Activated gamma-delta T cell treated with Interleukin-2 at 50 U/mL for 16 hours (primary cell): Measurements from ENCODE around the gene GIT1.

Experiments
- DNase-seq: peaks from one replicate; pipeline ENCODE4 v3.0.0-alpha.2; 2020

GIT1 gene, protein sequence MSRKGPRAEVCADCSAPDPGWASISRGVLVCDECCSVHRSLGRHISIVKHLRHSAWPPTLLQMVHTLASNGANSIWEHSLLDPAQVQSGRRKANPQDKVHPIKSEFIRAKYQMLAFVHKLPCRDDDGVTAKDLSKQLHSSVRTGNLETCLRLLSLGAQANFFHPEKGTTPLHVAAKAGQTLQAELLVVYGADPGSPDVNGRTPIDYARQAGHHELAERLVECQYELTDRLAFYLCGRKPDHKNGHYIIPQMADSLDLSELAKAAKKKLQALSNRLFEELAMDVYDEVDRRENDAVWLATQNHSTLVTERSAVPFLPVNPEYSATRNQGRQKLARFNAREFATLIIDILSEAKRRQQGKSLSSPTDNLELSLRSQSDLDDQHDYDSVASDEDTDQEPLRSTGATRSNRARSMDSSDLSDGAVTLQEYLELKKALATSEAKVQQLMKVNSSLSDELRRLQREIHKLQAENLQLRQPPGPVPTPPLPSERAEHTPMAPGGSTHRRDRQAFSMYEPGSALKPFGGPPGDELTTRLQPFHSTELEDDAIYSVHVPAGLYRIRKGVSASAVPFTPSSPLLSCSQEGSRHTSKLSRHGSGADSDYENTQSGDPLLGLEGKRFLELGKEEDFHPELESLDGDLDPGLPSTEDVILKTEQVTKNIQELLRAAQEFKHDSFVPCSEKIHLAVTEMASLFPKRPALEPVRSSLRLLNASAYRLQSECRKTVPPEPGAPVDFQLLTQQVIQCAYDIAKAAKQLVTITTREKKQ

DNA sequence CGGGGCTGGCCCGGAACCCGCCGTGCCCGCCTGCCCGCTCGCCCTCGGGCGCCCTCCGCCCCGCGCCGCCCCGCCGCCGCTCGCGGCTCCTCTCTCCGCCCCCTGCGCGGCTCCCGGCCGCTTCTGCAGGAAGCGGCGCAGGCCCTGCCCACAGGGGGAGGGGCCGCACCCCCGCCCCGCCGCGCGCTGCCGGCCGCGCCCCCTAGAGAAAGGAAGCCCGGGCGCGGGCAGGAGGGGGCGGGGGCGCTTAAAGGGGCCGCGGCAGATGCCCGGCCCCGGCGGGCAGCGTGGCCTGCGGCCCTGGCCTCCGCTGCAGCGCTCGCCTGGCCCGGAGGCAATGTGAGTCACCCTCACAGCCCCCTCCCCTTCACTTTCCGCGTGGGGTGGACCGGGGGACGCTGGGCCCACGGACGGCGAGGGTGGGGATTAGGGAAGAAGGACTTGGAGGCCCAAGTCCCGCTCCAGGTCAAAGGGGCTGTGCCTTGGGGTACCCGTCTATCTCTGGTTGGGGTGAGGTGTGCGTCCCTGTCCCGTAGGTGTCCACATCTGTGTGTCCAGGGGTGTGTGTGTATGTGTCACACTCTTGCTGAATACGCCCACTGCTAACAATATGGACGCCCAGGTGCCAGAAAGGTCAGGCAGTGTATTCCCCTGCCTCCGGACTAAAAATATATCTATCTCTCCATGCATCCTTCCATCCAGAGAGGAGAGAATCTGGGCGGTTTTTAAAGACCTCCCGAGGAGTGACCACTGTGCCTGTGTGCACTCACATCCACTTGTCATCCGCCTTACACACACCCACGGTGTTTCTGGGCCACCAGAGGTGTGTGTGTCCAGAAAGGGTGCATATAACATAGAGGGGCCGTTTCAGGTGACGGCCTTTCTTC, at the start of gene GIT1:
GIT1 (minus strand) TSS at position 125 of the 887 bp plus-strand sequence. CDS start 270 bp downstream, outside the sequence.
- peak; percentile 83 for DNase-seq

DNA sequence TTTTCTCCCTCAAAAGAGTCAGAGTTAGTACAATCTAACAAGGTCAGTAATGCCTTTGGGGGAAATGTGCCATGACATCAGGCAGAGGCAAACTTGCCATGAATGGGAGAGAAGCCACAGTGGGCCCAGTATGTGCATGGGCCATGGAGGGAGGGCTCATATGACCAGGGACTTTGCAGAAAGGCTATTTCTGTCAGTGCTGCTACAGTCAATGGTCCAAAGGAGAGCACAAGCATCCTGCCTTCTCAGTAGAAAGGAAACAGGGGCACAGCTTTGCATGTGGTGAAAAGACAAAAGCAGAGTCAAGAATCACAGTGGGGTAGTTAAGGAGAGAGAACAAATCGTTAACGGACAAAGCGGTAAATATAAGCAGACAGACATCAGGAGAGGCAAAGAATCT, 44.4 kb upstream of the GIT1 start:
- no peak for DNase-seq

DNA sequence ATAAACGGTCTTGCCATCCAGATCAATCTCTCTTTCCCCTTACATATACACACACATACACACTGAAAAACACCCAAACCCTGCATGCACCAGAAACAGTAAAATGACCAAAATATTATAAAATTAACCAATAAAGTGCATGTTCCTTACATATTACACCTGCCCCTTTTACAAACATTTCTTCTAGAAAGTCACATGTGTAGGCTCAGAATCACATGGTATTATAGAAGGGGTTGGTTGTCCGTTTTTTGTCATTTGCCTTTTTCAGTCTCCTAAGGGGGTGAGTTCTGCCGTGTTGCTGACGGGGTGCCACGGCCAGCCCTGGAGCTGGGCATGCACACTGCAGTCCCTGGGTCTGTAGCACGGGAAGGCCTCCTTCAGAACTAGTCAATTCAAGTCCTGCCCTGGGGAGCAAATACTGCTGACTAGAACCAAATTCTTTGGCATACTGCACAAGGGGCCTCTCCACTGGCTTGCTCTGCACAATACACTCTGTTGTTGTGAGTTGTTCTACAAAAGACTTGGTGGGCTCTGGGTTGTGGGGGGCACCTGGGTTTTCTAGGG, 41.3 kb upstream of the GIT1 start:
- DNase-seq, result no peak

DNA sequence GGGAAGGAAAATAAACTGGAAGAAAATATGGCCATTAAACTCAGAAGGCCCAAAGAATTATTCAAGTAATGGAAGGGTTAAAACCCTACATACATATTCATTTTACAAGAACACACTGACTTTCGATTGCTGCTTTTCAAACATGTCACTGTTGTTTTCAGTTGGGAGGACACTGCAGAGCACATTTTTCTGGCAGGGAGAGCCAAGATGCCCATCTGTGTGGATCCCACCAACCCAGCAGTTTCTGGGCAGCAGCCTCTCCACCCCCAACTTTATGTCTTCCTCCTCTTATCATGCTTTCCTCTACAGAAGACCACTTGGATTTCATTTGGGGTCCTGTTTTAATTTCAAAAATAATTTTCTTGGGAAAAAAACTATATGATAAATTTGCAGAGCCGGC, 40.4 kb upstream of the GIT1 start:
- no peak for DNase-seq

DNA sequence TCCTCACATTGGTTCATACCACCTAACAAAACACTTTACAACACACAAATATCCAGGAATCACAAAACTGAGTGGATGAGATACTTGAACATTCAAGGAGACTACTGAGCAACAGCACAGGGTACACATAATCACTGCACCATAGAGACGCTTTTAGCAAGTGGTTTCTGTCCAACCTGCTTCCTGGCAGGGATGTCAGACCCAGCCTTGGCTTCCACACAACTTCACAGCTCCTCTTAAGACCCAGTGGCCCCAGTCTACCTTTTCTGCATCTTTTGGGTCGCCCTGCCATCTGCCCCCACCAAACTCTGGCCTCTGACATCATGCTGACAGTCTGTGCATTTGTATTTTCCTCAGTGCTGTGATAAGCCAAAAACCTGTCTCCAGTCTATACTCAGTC, 39.2 kb upstream of the GIT1 start:
- DNase-seq, result no peak

DNA sequence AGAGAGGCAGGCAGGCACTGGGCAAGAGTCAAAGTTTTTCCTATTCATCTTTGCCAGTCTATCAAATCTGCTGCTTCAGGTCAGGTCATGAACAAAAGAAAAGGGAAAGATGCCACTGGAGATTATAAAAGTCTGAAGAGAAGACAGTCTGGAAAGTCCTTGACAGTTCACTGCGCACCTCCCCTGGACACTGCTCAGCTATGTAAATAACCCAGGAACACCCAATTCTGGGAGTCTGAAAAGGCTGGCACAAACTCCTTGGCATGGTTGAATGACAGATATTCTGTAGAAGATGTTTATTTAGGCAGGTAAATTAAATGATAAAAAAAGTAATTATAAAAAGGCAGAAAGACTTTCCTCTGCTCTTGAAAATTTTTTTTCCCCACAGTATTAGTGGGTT, 38.5 kb upstream of the GIT1 start:
- no peak for DNase-seq

DNA sequence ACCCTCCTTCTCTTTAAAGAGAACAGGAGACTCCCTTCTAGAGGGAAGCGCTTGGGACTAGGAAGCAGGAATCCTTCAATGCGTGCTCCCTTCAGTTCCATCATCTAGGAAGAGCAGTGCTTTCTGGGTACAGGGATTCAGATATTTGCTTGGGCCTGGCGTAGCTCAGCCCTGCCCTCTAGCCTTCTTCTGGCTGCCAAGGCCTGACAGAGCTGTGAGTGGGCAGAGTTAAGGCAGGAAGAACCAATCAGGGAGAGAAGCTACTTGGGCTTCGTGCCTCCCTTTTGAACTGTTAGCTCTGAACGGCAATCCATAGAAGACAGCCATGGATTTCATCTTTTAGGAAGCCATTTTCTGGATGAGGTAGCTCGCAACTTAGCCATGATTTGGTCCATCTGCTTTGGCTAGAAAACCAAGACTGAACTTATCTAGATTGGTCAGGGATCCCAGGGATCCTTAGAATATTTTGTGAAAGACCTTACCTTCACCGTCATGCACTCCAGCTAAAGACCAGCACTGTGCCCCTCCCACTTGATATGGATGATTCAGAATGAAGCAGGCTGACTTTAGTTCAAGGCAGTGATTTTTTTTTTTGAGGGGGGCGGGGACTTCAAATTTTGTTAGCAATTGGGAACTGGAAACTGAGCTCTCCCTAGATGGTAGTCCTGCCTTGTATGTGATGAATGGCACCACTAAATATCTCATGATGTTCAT, 35.7 kb upstream of the GIT1 start:
- no peak for DNase-seq

DNA sequence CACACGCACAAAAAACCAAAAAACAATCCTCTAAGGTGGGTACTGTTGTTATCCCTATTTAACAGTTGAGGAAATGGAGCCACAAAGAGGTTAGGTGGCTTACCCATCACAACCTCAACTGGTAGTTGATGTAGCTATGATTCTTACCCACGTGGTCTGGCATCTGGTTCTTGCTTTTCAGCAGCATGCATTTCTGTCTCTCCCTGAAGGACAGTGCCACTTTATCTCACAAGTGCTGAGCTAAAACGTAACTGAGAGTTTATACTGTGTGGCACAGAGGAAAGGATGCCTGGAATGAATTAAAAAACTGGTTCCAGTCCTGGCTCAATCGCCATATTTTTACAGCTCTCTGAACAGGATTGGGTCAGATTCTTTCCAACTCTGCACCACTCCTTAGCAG, 35.1 kb upstream of the GIT1 start:
- no peak for DNase-seq

DNA sequence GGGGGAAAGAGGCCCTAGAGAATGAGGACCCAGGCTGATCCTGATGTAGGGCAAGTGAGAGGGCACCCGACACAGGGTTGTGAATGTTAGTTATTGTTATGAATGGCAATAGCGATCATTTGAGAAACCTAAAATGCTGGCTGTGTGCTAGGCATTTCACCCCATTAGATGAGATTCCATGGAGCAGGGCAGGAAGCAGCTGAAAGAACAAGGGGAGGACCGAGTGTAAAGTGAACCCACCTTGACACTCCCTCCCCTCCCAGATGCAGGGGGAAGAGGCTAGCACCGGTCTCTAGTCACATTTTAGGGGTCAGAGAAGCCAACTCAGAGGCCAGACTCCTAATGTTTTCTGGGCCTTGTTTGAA, 33.8 kb upstream of the GIT1 start:
- DNase-seq, result no peak

DNA sequence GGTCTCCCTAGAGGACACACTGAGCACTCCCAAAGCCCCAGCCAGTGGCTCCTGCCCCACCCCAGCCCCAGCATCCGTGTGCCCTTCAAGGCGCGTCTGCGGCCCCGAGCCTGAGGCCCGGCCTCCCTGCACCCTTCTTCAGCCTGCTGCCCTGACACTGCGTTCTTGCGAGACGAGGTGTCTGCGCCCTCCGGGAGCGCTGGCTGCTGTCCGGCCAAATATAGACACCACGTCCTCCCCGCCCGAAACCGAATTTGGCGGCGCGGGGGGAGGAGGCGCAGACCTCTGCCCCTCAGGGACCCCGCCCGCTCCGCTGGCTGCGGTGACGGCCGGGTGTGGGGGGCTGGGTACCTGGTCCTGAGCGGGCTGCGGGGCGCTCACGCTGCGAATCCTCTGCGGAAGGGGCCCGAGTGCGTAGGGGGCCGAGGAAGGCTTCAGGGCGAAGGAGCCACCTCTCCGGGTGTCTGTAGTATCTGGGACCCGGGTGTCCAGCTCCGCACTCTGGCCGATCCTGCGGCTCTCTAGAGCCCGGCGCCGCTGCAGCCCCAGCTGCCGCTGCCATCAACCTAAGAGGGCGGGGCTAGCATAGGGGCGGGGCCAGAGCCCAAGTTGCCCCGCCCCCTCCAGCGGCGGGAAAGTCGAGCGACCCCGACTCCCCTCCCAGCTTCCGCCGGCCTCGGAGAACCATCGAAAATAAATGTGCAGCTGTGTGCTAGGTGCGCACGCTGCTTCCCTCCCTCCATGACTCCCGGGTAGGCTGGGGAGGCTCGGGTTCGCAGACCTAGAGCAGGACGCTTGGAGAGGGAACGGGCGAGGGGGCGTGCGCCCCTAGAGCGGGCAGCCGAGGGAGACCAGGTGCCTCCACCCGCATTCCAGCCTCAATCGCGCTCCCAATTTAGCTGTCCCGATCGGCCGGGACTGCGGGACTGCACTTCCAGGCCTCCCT, 33.2 kb upstream of the GIT1 start, which contains the start of gene CORO6:
CORO6 (minus strand) TSS at position 576 of the 946 bp plus-strand sequence. CDS start 1,491 bp downstream, outside the sequence.
- peak; percentile 62 for DNase-seq

DNA sequence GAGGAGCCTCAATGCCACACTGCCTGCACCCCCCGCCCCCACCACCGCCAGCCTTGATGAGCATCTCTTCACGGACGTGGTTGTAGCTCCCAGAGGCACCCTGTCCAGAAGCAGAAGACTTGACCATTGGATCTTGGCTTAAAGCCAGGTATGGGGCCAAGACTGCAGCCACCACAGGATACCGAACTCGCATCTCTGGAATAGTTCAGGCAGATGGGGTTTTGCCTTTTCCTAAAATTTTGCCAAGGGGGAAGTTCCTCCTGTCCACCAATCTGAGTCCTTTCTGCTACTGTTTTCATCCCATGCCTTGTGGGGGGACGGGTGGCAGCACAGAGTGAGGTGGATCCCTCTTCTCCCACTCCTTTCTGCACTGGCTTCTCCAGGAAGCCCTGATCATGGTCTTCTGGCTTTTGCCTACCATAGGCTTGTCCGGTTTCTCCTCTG, 32.3 kb upstream of the GIT1 start:
- DNase-seq, result no peak

DNA sequence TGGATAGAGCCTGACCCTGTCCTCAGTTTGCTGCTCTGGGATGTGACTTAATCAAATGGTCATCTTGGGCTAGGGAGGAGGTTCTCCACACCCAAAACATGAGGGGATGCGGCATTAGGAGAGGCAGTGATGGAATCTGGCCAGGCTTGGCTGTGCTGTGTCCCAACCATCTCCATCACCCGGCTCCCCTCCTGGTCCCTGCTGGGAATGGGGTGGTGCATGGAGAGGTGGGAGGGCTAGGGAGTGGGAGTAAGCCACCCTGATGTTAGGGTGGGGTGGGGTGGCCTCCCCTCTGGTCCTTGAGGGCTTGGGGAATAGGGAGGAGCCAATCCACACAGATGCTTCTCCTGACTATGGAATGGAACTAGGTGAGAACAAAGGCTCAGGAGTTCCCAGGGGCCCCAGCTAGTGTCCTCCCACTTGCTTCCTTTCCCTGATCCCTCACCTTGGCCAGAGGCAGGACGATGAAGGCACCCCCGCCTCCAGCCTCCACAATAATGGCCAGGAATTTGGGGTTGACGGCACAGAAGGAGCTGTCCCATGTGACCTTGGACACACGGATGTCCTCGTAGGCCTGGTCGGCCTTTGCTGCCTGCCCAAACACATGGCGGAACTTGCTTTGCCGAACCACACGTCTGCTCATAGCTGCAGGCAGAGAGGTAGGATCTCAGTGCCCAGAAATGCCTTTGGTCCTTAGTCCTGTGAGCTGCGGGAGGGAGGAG, 31.5 kb upstream of the GIT1 start:
- no peak for DNase-seq

DNA sequence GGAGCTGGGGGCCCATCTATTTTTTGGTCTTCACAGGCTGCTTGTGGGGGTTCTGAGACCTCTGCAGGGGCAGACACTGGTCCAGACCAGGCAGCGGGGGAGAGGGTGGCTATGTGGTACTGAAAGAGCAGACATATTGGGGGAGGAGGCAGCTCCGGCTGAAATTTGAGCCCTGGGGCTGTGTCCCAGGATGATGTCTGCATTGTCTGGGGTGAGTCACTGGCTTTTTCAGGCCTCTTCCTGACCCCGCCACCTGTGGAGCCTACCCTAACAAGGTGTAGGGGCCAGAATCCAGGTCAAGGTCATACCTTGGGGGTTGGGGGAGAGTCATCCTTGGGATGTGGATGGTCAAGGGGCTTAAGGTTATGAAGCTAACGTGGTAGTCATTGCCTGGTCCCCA, 30.8 kb upstream of the GIT1 start:
- DNase-seq, result no peak

DNA sequence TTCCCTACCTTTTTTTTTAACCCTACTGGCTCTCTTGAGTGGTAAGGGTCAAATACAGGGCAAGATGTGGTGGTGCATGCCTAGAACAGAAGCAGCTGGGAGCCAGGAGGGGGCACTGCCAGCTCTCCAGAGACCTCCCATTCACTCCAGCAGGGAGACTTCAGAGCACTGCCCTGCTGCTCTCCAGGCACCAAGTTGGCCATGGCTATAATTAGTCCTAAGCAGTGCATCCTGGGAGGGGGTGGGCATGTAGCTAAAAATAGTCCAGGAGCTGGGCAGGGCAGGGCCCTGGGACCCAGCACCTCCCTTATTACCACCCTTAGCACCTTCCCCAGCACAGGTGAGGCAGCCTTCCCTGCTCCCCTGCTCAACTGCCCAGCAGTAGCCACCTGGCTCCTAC, 29.8 kb upstream of the GIT1 start:
- DNase-seq, result no peak

DNA sequence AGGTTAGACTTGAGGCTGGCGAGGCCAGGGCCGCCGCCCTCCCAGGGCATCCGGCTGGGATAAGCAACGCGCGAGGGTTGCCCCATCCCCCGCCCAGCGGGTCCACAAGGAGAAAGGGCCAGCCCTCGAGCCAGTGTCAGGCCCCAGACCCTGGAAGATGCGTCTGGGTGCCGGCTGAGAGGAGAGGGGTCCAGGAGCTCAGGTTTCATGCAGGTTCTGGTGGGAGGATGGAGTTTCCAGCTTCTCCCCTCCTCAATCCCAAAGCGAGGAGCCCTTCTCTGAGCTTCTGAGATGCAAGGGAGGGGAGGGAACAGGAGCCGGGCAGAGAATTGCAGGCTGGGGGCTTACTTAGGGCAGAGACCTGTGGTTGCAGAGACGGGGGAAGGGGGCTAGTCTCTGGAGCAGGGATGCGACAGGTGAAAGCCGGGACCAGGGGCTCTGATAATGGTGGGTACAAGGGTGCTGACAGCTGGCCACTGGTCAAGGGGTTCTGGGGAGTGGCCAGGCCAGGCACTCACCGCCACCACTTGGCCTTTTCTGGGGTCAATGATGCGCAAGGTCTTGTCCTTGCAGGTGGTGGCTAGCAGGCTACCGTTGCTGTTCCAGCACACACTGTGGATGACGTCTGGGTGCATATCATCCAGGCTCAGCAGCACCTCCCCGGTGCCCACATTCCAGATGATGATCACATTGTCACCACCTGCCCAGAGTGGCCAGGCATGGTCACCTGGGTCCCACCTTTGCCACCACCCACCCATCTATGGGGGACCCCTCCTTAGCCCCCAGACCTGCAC, 29.0 kb upstream of the GIT1 start:
- DNase-seq, result no peak

DNA sequence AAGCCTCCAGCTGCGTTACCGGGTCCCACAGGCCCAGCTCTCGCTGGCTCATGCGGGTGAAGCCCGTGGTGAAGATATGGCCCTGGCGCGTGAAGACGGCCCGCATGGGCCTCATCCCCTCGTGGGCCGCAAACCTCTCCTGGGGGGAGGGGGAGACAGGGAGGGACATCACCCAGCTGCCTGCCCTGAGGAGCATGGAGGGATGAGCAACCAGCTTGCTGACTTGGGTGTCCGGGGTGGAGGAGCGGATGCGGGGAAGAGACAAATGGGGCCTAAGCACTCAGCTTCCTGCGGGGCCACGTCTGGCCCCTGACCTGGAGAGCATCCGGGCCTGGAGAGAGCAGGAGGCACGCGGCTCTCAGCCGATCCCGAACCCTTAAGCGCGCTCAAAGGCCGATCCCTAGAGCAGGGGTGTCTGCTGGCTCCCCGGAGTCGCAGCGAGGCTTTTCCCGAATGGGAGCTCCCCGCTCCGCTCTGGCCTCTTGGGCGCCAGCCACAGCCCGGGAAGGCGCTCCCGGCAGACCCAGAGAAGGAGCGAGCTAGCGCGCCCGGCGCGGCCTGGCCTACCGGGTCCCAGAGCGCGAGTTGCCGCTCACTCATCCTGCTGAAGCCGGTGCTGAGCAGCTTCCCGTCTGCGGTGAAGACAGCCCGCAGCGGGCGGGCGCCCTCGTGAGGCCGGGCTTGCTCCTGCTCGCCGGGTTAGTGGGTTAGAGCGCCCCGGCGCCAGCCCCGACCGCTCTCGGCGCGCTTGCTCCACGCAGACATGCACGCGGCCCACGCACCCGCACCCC, 28.2 kb upstream of the GIT1 start:
- DNase-seq, result peak; percentile 83

DNA sequence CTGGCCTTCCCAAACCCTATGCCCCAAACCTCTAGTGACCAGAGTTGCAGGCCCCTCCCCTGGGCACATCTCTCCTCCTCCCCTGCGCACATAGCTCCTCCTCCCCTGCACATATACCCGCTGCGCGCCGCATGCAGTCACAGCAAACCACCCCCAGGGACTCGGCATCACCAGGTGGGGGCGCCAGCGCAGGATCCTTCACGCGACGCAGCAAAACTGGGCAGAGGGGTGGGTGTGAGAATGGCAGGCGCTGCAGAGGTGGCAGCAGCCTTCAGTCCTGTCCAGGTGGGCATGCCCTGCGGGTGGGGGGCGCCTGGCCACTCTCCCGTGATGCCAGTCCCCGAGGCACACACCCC, 27.7 kb upstream of the GIT1 start:
- DNase-seq, result peak; percentile 87

DNA sequence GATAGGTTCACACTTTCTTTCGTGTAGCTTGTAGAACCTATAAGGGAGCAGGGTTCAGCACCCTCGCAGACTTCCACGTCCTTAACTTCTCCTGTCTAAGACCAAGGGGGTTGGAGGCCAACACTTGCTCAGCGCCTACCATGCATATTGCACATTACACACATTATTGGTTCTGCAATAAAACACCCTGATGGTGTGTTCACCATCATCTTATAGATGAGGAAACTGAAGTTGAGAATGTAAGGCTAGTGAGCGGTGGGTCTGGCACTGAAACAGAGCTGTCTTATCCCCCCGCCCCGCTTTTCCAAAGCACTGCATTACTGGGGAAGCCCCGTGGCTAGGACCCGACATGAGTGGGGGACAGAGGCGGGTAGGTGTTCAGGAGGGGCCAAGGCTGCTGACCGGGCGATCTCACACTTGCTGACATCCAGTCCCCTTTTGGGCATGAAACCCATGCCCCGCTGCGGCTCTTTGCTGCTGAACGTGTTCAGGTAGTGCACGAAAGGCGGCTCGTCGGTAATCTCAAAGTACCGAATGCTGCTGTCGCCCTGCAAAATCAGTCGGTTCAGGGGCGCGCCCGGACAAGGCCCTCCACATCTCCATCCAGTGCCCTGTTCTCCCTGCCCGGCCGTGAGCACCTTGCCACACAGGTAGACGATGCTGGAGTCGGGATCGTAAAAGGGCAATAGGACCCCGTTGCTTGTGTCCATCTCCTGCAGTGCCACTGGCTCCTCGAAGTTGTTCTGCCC, 27.0 kb upstream of the GIT1 start:
- no peak for DNase-seq
